Left colon (tissue), 2 donors: ENCODE measurements around the gene ZNF286A. TPM values are rescaled to one million over a fixed set of nuclear protein-coding genes. Genes with fewer than 3 reads are reported as not detected.
A peak's percentile ranks its signal among the peaks of the same experiment; 100 is the strongest.
"Not testable (repeated sequence)": the region's sequence is repeated elsewhere in the genome, so short reads cannot be mapped to it uniquely, and the experiment has no call there.

Source experiments
- ATAC-seq: fragments of 200-7000 bp; cut with Tn5 transposase; one replicate; pipeline ENCODE4 v1.9.1; 2020; ENCODE audit warnings: mild to moderate bottlenecking, moderate library complexity
- DNase-seq, 2 donors: peaks; one replicate each; pipeline ENCODE4 v3.0.0-alpha.2; 2020
- intact Hi-C, 2 donors: fragments of 100-400 bp; cut with DNase I in 1 of 2; cut with micrococcal nuclease in 1 of 2; formaldehyde crosslinking; loops; one replicate each; pipeline versions ENCODE4 v1.11.2 to v1.14.0; 2022; cut with DNase I, micrococcal nuclease
- total RNA-seq, 2 donors: library from RNA; stranded (reverse); fragmentation: NEBNext Ultra II Directional; extraction: Animal tissue kit (Norgen Biotek cat#: 25700); gene quantifications; one replicate each; pipeline ENCODE4 v1.2.1, GENCODE V29; 2021
- donor health status: DM: no; HTN: no; CAD: no.
- donor health status: DM: yes; HTN: yes; CAD: no.

The ZNF286A gene
- total RNA-seq, 2 donors from 2014 or later: 6.4 to 10.0 TPM

- ATAC-seq (no peak), DNase-seq (no peak)
- intact Hi-C loops: no loop called here
Measured at GRCh38 chr17:15742921-15743320, 43.4 kb downstream of the ZNF286A start.

GRCh38 chr17:15744074-15744676 lies 44.6 kb downstream of the ZNF286A start:
- DNase-seq: no peak
- intact Hi-C loops: no loop called here
- no peak for ATAC-seq

- no peak for ATAC-seq
- intact Hi-C loops: no loop called here
- DNase-seq: no peak
Measured at GRCh38 chr17:15744885-15745284, 45.3 kb downstream of the ZNF286A start.

- intact Hi-C loops, ATAC-seq, DNase-seq: not testable (repeated sequence)
Measured at GRCh38 chr17:15749403-15749802, 49.9 kb downstream of the ZNF286A start.

GRCh38 chr17:15768865-15769533 lies 69.4 kb downstream of the ZNF286A start:
- DNase-seq (peak in 1 of 2 donors; percentile 8), ATAC-seq (peak; percentile 55)
- intact Hi-C loops: not testable (repeated sequence)

Other genes starting within 250 kb of the ZNF286A start
- 1 to 10 TPM; 6.4 to 6.6 TPM for gene CDRT4, start 232.1 kb upstream of the ZNF286A start, total RNA-seq
- gene TVP23C, start 136.3 kb upstream of the ZNF286A start, total RNA-seq: 10 to 100 TPM; 18.0 to 20.7 TPM
- gene FBXW10B, start 80.0 kb upstream of the ZNF286A start, total RNA-seq: 1 to 10 TPM in 1 of 2 donors, under 1 TPM in 1; 0.95 to 1.6 TPM
- gene TRIM16, start 15.4 kb upstream of the ZNF286A start, total RNA-seq: 10 to 100 TPM; 22.5 to 26.0 TPM
- not detected for gene TBC1D26, start 32.5 kb downstream of the ZNF286A start, total RNA-seq
- gene ADORA2B, start 245.4 kb downstream of the ZNF286A start, total RNA-seq: 10 to 100 TPM; 28.6 to 31.4 TPM